Liver (tissue), 9 donors: Measurements from ENCODE around the gene HTR3E. TPM values are rescaled to one million over a fixed set of nuclear protein-coding genes. Genes with fewer than 3 reads are reported as not detected.
A peak's percentile ranks its signal among the peaks of the same experiment; 100 is the strongest.

Experiments used
- DNase-seq: peaks from one replicate; pipeline ENCODE4 v3.0.0-alpha.2; 2017; ENCODE audit warnings: low spot score
- H3K27ac ChIP-seq, 2 donors: one replicate each; pipeline ENCODE4 v1.7.0; 2013; ENCODE audit warnings: inconsistent platforms in 2 of 2, low read length in 2 of 2, control low read depth in 1 of 2, low read depth in 1 of 2, mild to moderate bottlenecking in 1 of 2
- H3K27me3 ChIP-seq, 4 donors: one replicate each; pipeline versions ENCODE4 v1.6.1 to v1.7.0; 2013; ENCODE audit warnings: low read length in 3 of 4, inconsistent platforms in 1 of 4, mild to moderate bottlenecking in 1 of 4, moderate library complexity in 1 of 4; ENCODE audit not compliant: control insufficient read depth in 4 of 4, insufficient read depth in 4 of 4
- H3K36me3 ChIP-seq, 4 donors: one replicate each; pipeline versions ENCODE4 v1.6.1 to v1.7.0; 2013; ENCODE audit warnings: low read length in 3 of 4, mild to moderate bottlenecking in 3 of 4, low read depth in 1 of 4, moderate library complexity in 1 of 4; ENCODE audit not compliant: control insufficient read depth in 4 of 4, insufficient read depth in 3 of 4
- H3K4me1 ChIP-seq, 4 donors: one replicate each; pipeline versions ENCODE4 v1.6.1 to v1.7.0; 2013; ENCODE audit warnings: low read length in 3 of 4, mild to moderate bottlenecking in 3 of 4, moderate library complexity in 1 of 4; ENCODE audit not compliant: control insufficient read depth in 4 of 4, insufficient read depth in 4 of 4
- H3K4me3 ChIP-seq, 3 donors: one replicate each; pipeline versions ENCODE4 v1.6.1 to v1.7.0; 2013; ENCODE audit warnings: low read length in 3 of 3, control low read depth in 1 of 3, low read depth in 1 of 3, mild to moderate bottlenecking in 1 of 3
- H3K9ac ChIP-seq, 2 donors: one replicate each; pipeline ENCODE4 v1.7.0; 2013; ENCODE audit warnings: low read length in 2 of 2, mild to moderate bottlenecking in 2 of 2, moderate library complexity in 2 of 2, control low read depth in 1 of 2, low read depth in 1 of 2
- H3K9me3 ChIP-seq, 4 donors: one replicate each; pipeline versions ENCODE4 v1.6.1 to v1.7.0; 2013; ENCODE audit warnings: low read length in 3 of 4; ENCODE audit not compliant: control insufficient read depth in 4 of 4
- ATF3 ChIP-seq: IDR thresholded peaks from 2 replicates; pipeline ENCODE4 v1.6.1; 2016; ENCODE audit warnings: antibody characterized with exemption
- CTCF ChIP-seq: fragments of 150-350 bp; IDR thresholded peaks from 2 replicates; pipeline ENCODE4 v1.5.1; 2017; ENCODE audit warnings: improper control_type of control experiment, low read depth, low read length; ENCODE audit not compliant: missing input control
- EGR1 ChIP-seq, 2 donors: IDR thresholded peaks; 2 replicates each; pipeline ENCODE4 v1.6.1; 2016 to 2018; ENCODE audit warnings: antibody characterized with exemption in 2 of 2, low read depth in 2 of 2
- FOXA1 ChIP-seq: IDR thresholded peaks from 2 replicates; pipeline ENCODE4 v1.6.1; 2016; ENCODE audit warnings: antibody characterized with exemption
- FOXA2 ChIP-seq: IDR thresholded peaks from 2 replicates; pipeline ENCODE4 v1.6.1; 2016; ENCODE audit warnings: antibody characterized with exemption
- GABPA ChIP-seq, 2 donors: IDR thresholded peaks in 1 of 2; conservative IDR thresholded peaks in 1 of 2; 2 replicates each; pipeline ENCODE4 v1.6.1; 2016; ENCODE audit warnings: antibody characterized with exemption in 2 of 2, mild to moderate bottlenecking in 1 of 2, moderate library complexity in 1 of 2
- HNF4A ChIP-seq, 2 donors: conservative IDR thresholded peaks; 2 replicates each; pipeline ENCODE4 v1.6.1; 2016; ENCODE audit warnings: antibody characterized with exemption in 2 of 2, mild to moderate bottlenecking in 2 of 2
- HNF4G ChIP-seq: IDR thresholded peaks from 2 replicates; pipeline ENCODE4 v1.6.1; 2016; ENCODE audit warnings: antibody characterized with exemption
- JUND ChIP-seq, 2 donors: IDR thresholded peaks; 2 replicates each; pipeline ENCODE4 v1.6.1; 2016; ENCODE audit warnings: antibody characterized with exemption in 2 of 2
- MAX ChIP-seq: IDR thresholded peaks from 2 replicates; pipeline ENCODE4 v1.6.1; 2016; ENCODE audit warnings: antibody characterized with exemption
- NR2F2 ChIP-seq: IDR thresholded peaks from 2 replicates; pipeline ENCODE4 v1.6.1; 2016; ENCODE audit warnings: antibody characterized with exemption
- RAD21 ChIP-seq, 2 donors: IDR thresholded peaks; 2 replicates each; pipeline ENCODE4 v1.6.1; 2016; ENCODE audit warnings: antibody characterized with exemption in 2 of 2, mild to moderate bottlenecking in 2 of 2
- REST ChIP-seq: IDR thresholded peaks from 2 replicates; pipeline ENCODE4 v1.6.1; 2016; ENCODE audit warnings: antibody characterized with exemption, mild to moderate bottlenecking
- RXRA ChIP-seq, 2 donors: IDR thresholded peaks; 2 replicates each; pipeline ENCODE4 v1.6.1; 2017 to 2018; ENCODE audit warnings: antibody characterized with exemption in 2 of 2, mild to moderate bottlenecking in 1 of 2
- SP1 ChIP-seq: IDR thresholded peaks from 2 replicates; pipeline ENCODE4 v1.6.1; 2018; ENCODE audit warnings: antibody characterized with exemption, mild to moderate bottlenecking
- TAF1 ChIP-seq: conservative IDR thresholded peaks from 2 replicates; pipeline ENCODE4 v1.6.1; 2016; ENCODE audit warnings: antibody characterized with exemption, mild to moderate bottlenecking
- YY1 ChIP-seq: IDR thresholded peaks from 2 replicates; pipeline ENCODE4 v1.6.1; 2016; ENCODE audit warnings: antibody characterized with exemption, mild to moderate bottlenecking
- ZBTB33 ChIP-seq: IDR thresholded peaks from 2 replicates; pipeline ENCODE4 v1.6.1; 2016; ENCODE audit warnings: antibody characterized with exemption
- WGBS: extraction: QIAGEN DNeasy Blood & Tissue Kit; methylation state at CpG from one replicate; pipeline ENCODE4 v1.1.7; 2013; 5-methylcytosine and 5-hydroxymethylcytosine counted together
- polyA plus RNA-seq, 2 donors: library from polyadenylated mRNA; stranded (reverse) in 1 of 2; unstranded in 1 of 2; fragments of 200-250 nt in 1 of 2; fragments of >200 nt in 1 of 2; fragmentation: Nextera tagmentation in 1 of 2; extraction: Ambion mirVana in 1 of 2; gene quantifications; one replicate each; pipeline versions ENCODE4 v1.2.1 to v1.2.3, GENCODE V29; 2013 to 2015
- total RNA-seq, 2 donors: library from RNA; depleted of rRNA; stranded (reverse); fragments of >200 nt; gene quantifications; one replicate each; pipeline ENCODE4 v1.2.3, GENCODE V29; 2014
- donor health status: healthy.
- donor health status: healthy.
- donor health status: healthy.
- donor health status: healthy.
- donor health status: healthy.

Gene HTR3E
- total and polyA plus RNA-seq, 4 donors: not detected

GRCh38 chr3:184133840-184134745, 37.2 kb downstream of the HTR3E start:
- no peak for TF ChIP-seq FOXA2
- no peak for TF ChIP-seq TAF1
- TF ChIP-seq HNF4A (conservative IDR thresholded peaks at IDR 0.05): peak in 1 of 2 donors; percentile 16
- peak; percentile 39 for TF ChIP-seq NR2F2
- no peak for TF ChIP-seq JUND (IDR thresholded peaks at IDR 0.05)
- TF ChIP-seq ATF3: no peak
- TF ChIP-seq REST: no peak
- TF ChIP-seq RXRA (IDR thresholded peaks at IDR 0.05): peak; percentile 53 to 66
- peak; percentile 94 for TF ChIP-seq MAX
- no peak for TF ChIP-seq ZBTB33
- TF ChIP-seq FOXA1: no peak
- TF ChIP-seq GABPA (IDR thresholded peaks at IDR 0.05 in 1 of 2, conservative IDR thresholded peaks at IDR 0.05 in 1 of 2): peak in 1 of 2 donors; percentile 70
- TF ChIP-seq RAD21 (IDR thresholded peaks at IDR 0.05): no peak
- TF ChIP-seq SP1: peak; percentile 59
- TF ChIP-seq HNF4G: no peak
- TF ChIP-seq CTCF: no peak
- peak; percentile 82 for TF ChIP-seq YY1
- TF ChIP-seq EGR1 (IDR thresholded peaks at IDR 0.05; ENCODE audit: low read depth in 2 of 2): peak in 1 of 2 donors; percentile 19
- Histone ChIP-seq H3K9me3 (no peaks in the 10 kb centered on the region), H3K36me3 (peaks cover 0 to 4% (median 1%) of the 10 kb centered on the region in 4 donors), H3K9ac (peak overlapping the region; percentile 85 to 86), H3K4me3 (peak overlapping the region; percentile 72 to 97 (median 96)), H3K27me3 (no peaks in the 10 kb centered on the region), H3K27ac (peak overlapping the region; percentile 83 to 91), H3K4me1 (peaks cover 2 to 32% (median 21%) of the 10 kb centered on the region in 4 donors)
- WGBS: 1% methylated on average over 37 of the region's 37 CpGs
- DNase-seq: peak; percentile 72
